Astrocyte (in vitro differentiated cells and primary cell): Measurements from ENCODE around the gene TOP2B. TPM values are rescaled to one million over a fixed set of nuclear protein-coding genes. Genes with fewer than 3 reads are reported as not detected.

Experiments used
- DNase-seq: peaks from one replicate; pipeline ENCODE4 v3.0.0-alpha.2; 2010; ENCODE audit warnings: low read depth
- FAIRE-seq: peaks from 2 replicates; lab custom pipeline; 2011; peaks lifted over from hg19 to GRCh38; lab: Jason Lieb, UNC
- H2AFZ ChIP-seq: 2 replicates; pipeline ENCODE4 v1.6.0; 2012; ENCODE audit warnings: low read depth, low read length, inconsistent platforms
- H3K27ac ChIP-seq: 2 replicates; pipeline ENCODE4 v1.5.1; 2011; ENCODE audit warnings: low read depth, low read length, inconsistent platforms
- H3K27me3 ChIP-seq: 2 replicates; pipeline ENCODE4 v1.6.0; 2011; ENCODE audit warnings: low read length, inconsistent platforms; ENCODE audit not compliant: insufficient read depth
- H3K36me3 ChIP-seq: 2 replicates; pipeline ENCODE4 v1.5.1; 2011; ENCODE audit warnings: low read length, inconsistent platforms; ENCODE audit not compliant: insufficient read depth
- H3K4me1 ChIP-seq: 2 replicates; pipeline ENCODE4 v1.5.1; 2011; ENCODE audit warnings: low read length, inconsistent platforms; ENCODE audit not compliant: insufficient read depth
- H3K4me2 ChIP-seq: 2 replicates; pipeline ENCODE4 v1.6.0; 2012; ENCODE audit warnings: low read length, inconsistent platforms
- H3K4me3 ChIP-seq: 2 replicates; pipeline ENCODE4 v1.5.1; 2011; ENCODE audit warnings: low read depth, mild to moderate bottlenecking, low read length, inconsistent platforms; ENCODE audit not compliant: insufficient read depth
- H3K79me2 ChIP-seq: 2 replicates; pipeline ENCODE4 v1.6.0; 2012; ENCODE audit warnings: mild to moderate bottlenecking, low read length, inconsistent platforms; ENCODE audit not compliant: insufficient read depth
- H3K9ac ChIP-seq: 2 replicates; pipeline ENCODE4 v1.6.0; 2012; ENCODE audit warnings: mild to moderate bottlenecking, low read length, inconsistent platforms
- H3K9me3 ChIP-seq: 2 replicates; pipeline ENCODE4 v1.5.1; 2012; ENCODE audit warnings: low read depth, mild to moderate bottlenecking, low read length, inconsistent platforms; ENCODE audit not compliant: insufficient read depth
- H4K20me1 ChIP-seq: 2 replicates; pipeline ENCODE4 v1.6.0; 2012; ENCODE audit warnings: low read length, inconsistent platforms; ENCODE audit not compliant: insufficient read depth
- H3K27ac Mint-ChIP-seq: one replicate; pipeline ENCODE4 v1.8.0; 2021; ENCODE audit warnings: mild to moderate bottlenecking, mixed read lengths; ENCODE audit not compliant: unreplicated experiment
- H3K27me3 Mint-ChIP-seq: one replicate; pipeline ENCODE4 v1.8.0; 2021; ENCODE audit warnings: low read depth, mixed read lengths; ENCODE audit not compliant: unreplicated experiment
- H3K36me3 Mint-ChIP-seq: one replicate; pipeline ENCODE4 v1.8.0; 2021; ENCODE audit warnings: low read depth, mixed read lengths; ENCODE audit not compliant: unreplicated experiment
- H3K4me1 Mint-ChIP-seq: one replicate; pipeline ENCODE4 v1.8.0; 2021; ENCODE audit warnings: low read depth, mixed read lengths; ENCODE audit not compliant: unreplicated experiment
- H3K4me3 Mint-ChIP-seq: one replicate; pipeline ENCODE4 v1.8.0; 2021; ENCODE audit warnings: mild to moderate bottlenecking, moderate library complexity, mixed read lengths; ENCODE audit not compliant: unreplicated experiment
- H3K9me3 Mint-ChIP-seq: one replicate; pipeline ENCODE4 v1.8.0; 2021; ENCODE audit warnings: mild to moderate bottlenecking, mixed read lengths; ENCODE audit not compliant: unreplicated experiment
- EZH2 ChIP-seq: IDR thresholded peaks from 2 replicates; pipeline ENCODE4 v1.6.1; 2012; ENCODE audit warnings: mild to moderate bottlenecking, low read length, inconsistent platforms; ENCODE audit not compliant: insufficient read depth
- total RNA-seq: library from RNA; stranded (reverse); gene quantifications from 2 replicates; pipeline ENCODE4 v1.2.1, GENCODE V29; 2021
- TF ChIP-seq, protein P1 (sequence below): IDR thresholded peaks from 2 replicates; pipeline ENCODE4 v1.5.1; 2011; ENCODE audit warnings: low read depth, mild to moderate bottlenecking, inconsistent platforms, low read length, moderate library complexity; ENCODE audit not compliant: insufficient read depth

TOP2B gene
- total RNA-seq, 1 donor from 2014 or later = 91.4 TPM

DNA sequence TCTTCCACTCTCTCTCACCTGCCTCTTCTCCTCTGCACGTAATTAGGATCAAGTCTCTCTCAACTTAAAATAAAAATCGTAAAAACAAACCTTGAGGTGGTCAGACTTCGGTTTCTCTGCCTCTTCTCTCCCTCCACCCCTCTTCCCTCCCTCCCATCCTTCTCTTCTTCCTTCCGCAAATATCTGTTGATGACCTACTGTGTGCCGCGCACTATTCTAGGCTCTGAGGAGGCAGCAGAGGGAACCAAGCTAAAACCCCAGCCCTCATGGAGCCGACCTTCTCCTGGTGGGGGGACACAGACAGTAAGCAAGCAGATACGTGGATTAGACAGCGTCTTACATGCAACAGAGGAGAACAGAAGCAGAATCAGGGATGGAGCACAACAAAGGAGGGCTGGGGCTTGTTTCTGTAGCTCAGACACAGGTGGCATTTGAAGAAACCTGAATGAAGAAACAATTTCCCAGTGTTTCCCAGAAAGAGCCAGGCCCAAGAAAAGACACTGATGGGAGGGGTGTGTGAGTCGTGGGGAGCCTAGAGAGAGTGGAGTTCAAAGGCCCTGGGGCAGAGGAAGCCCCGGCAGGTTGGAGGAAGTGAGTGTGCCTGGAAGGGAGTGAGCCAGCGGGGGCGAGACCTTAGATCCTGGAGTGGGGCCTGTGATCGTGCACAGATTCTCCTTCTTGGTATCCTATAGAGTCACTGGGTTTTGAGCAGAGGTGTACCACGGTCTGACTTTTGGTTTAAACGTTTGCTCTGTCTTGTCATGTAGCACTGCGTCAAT, 80.5 kb downstream of the TOP2B start:
- Mint-ChIP-seq H3K4me3 (no peak overlapping the region), H3K27me3 (no peaks in the 10 kb centered on the region), H3K27ac (peak overlapping the region; percentile 37), H3K9me3 (peaks cover 1% of the 10 kb centered on the region), H3K4me1 (peaks cover 23% of the 10 kb centered on the region), H3K36me3 (peaks cover 2% of the 10 kb centered on the region)
- FAIRE-seq (no peak), DNase-seq (no peak)
- Histone ChIP-seq H3K4me3 (no peak overlapping the region), H4K20me1 (no peaks in the 10 kb centered on the region), H3K27me3 (no peaks in the 10 kb centered on the region), H3K4me2 (no peak overlapping the region), H3K9me3 (no peaks in the 10 kb centered on the region), H3K27ac (no peak overlapping the region), H2AFZ (no peak overlapping the region), H3K9ac (no peak overlapping the region), H3K4me1 (peaks cover 29% of the 10 kb centered on the region), H3K79me2 (peaks cover 8% of the 10 kb centered on the region), H3K36me3 (peaks cover 7% of the 10 kb centered on the region)
- no peak for TF ChIP-seq EZH2
- TF ChIP-seq, protein P1, sequence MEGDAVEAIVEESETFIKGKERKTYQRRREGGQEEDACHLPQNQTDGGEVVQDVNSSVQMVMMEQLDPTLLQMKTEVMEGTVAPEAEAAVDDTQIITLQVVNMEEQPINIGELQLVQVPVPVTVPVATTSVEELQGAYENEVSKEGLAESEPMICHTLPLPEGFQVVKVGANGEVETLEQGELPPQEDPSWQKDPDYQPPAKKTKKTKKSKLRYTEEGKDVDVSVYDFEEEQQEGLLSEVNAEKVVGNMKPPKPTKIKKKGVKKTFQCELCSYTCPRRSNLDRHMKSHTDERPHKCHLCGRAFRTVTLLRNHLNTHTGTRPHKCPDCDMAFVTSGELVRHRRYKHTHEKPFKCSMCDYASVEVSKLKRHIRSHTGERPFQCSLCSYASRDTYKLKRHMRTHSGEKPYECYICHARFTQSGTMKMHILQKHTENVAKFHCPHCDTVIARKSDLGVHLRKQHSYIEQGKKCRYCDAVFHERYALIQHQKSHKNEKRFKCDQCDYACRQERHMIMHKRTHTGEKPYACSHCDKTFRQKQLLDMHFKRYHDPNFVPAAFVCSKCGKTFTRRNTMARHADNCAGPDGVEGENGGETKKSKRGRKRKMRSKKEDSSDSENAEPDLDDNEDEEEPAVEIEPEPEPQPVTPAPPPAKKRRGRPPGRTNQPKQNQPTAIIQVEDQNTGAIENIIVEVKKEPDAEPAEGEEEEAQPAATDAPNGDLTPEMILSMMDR = no peak

DNA sequence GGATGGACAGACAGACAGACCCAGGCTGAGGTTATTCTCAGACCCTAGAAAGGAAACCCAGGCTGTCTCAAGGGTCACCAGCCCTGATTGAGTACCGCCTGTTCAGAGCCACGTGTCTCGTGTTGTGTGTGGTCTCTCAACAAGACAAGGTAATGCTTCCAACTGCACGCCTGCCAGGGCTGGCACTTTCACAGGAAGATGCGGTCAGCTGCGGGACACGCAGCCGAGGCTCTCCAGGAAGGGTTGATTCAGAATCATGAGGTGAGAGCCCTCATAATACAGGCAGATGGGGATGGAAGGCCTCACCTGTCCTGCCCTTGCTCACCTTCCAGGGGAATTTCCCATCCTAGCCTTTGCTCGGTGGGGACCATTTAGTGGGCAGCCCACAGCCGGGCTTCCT, 81.4 kb downstream of the TOP2B start:
- peaks cover 2% of the 10 kb centered on the region for H3K36me3 Mint-ChIP-seq
- Histone ChIP-seq H3K27ac (no peak overlapping the region), H3K9me3 (no peaks in the 10 kb centered on the region), H3K4me2 (no peak overlapping the region), H2AFZ (no peak overlapping the region), H3K79me2 (peaks cover 8% of the 10 kb centered on the region), H4K20me1 (no peaks in the 10 kb centered on the region), H3K36me3 (peaks cover 7% of the 10 kb centered on the region), H3K9ac (no peak overlapping the region), H3K4me1 (peaks cover 24% of the 10 kb centered on the region), H3K4me3 (no peak overlapping the region), H3K27me3 (no peaks in the 10 kb centered on the region)
- no peak for DNase-seq
- H3K9me3 Mint-ChIP-seq = peaks cover 1% of the 10 kb centered on the region
- no peak overlapping the region for H3K4me3 Mint-ChIP-seq
- TF ChIP-seq, protein P1 = no peak
- no peak for TF ChIP-seq EZH2
- H3K27me3 Mint-ChIP-seq = no peaks in the 10 kb centered on the region
- peaks cover 19% of the 10 kb centered on the region for H3K4me1 Mint-ChIP-seq
- no peak overlapping the region for H3K27ac Mint-ChIP-seq
- no peak for FAIRE-seq

DNA sequence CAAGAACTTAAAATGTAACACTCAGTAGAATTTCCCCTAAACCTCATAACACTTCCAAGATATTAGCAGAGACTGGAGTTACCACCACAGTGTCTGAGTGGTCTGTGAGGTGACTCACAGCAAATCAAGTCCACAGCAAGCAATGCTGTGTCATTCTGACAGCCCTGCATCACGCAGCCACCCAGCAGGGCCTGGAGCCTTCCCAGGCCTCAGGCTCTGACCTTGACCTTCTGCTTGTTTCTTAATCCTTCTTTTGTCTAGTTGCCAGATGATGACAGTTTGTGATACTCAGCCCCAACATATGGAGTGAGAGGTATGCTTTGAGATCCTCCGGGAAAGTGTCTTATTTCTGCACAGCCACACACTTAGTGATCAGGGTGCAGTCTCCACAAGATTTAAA, 82.5 kb downstream of the TOP2B start:
- H3K4me1 Mint-ChIP-seq = peaks cover 16% of the 10 kb centered on the region
- FAIRE-seq = no peak
- DNase-seq = peak; percentile 64

More for the DNA sequence above, 82.5 kb downstream of the TOP2B start:
- Histone ChIP-seq H3K4me2 (peak overlapping the region; percentile 9), H3K27ac (peak overlapping the region; percentile 73), H3K4me1 (peaks cover 23% of the 10 kb centered on the region), H3K36me3 (peaks cover 7% of the 10 kb centered on the region), H3K4me3 (no peak overlapping the region), H3K9me3 (no peaks in the 10 kb centered on the region), H2AFZ (no peak overlapping the region), H3K79me2 (peaks cover 8% of the 10 kb centered on the region), H4K20me1 (no peaks in the 10 kb centered on the region), H3K9ac (no peak overlapping the region), H3K27me3 (no peaks in the 10 kb centered on the region)
- Mint-ChIP-seq H3K36me3 (peaks cover 2% of the 10 kb centered on the region), H3K4me3 (no peak overlapping the region), H3K27ac (peak overlapping the region; percentile 99), H3K9me3 (no peaks in the 10 kb centered on the region), H3K27me3 (no peaks in the 10 kb centered on the region)
- TF ChIP-seq EZH2 = no peak
- TF ChIP-seq, protein P1 = no peak
